Left lobe of liver (tissue), 2 donors: ENCODE measurements around the gene OMD. TPM values are rescaled to one million over a fixed set of nuclear protein-coding genes. Genes with fewer than 3 reads are reported as not detected.

Source experiments
- ATAC-seq: fragments of 200-7000 bp; cut with Tn5 transposase; one replicate; pipeline ENCODE4 v1.9.1; 2020; ENCODE audit warnings: mild to moderate bottlenecking, moderate library complexity
- DNase-seq: peaks from one replicate; pipeline ENCODE4 v3.0.0-alpha.2; 2020; ENCODE audit warnings: low spot score
- total RNA-seq: library from RNA; stranded (reverse); gene quantifications from one replicate; pipeline ENCODE4 v1.2.1, GENCODE V29; 2021
- donor health status: DM: no; HTN: no; CAD: no; lungs with moderate emphysema.
- donor health status: DM: no; HTN: yes; CAD: no.

Gene OMD
- total RNA-seq = 0.13 TPM

- no peak for DNase-seq
- ATAC-seq = no peak
Measured at GRCh38 chr9:92424340-92424739, at the start of gene OMD. TSS of gene OMD (minus strand) at chr9:92424471. CDS start at chr9:92417558, 6,913 bp downstream.

- ATAC-seq (no peak), DNase-seq (no peak)
Measured at GRCh38 chr9:92468206-92468605, 43.9 kb upstream of the OMD start.

- DNase-seq (no peak), ATAC-seq (no peak)
Measured at GRCh38 chr9:92467511-92467910, 43.2 kb upstream of the OMD start.

- ATAC-seq = no peak
- no peak for DNase-seq
Measured at GRCh38 chr9:92467041-92467440, 42.8 kb upstream of the OMD start.

GRCh38 chr9:92463984-92464383 lies 39.7 kb upstream of the OMD start:
- DNase-seq (no peak), ATAC-seq (no peak)

- DNase-seq = no peak
- ATAC-seq = no peak
Measured at GRCh38 chr9:92463387-92463786, 39.1 kb upstream of the OMD start.

GRCh38 chr9:92457576-92457975 lies 33.3 kb upstream of the OMD start:
- no peak for DNase-seq
- no peak for ATAC-seq

GRCh38 chr9:92455217-92455616 lies 30.9 kb upstream of the OMD start:
- no peak for DNase-seq
- ATAC-seq = peak; percentile 42

- DNase-seq (no peak), ATAC-seq (no peak)
Measured at GRCh38 chr9:92446536-92446935, 22.3 kb upstream of the OMD start.

GRCh38 chr9:92444841-92445240 lies 20.6 kb upstream of the OMD start:
- DNase-seq (no peak), ATAC-seq (no peak)

- DNase-seq (no peak), ATAC-seq (no peak)
Measured at GRCh38 chr9:92440751-92441046, 16.4 kb upstream of the OMD start.

- DNase-seq (no peak), ATAC-seq (no peak)
Measured at GRCh38 chr9:92439921-92440750, 15.9 kb upstream of the OMD start.

GRCh38 chr9:92438900-92439526 lies 14.7 kb upstream of the OMD start:
- no peak for ATAC-seq
- no peak for DNase-seq

GRCh38 chr9:92435263-92435662 lies 11.0 kb upstream of the OMD start:
- ATAC-seq = no peak

GRCh38 chr9:92432972-92433548 lies 8.8 kb upstream of the OMD start:
- ATAC-seq (no peak), DNase-seq (no peak)

More at GRCh38 chr9:92435263-92435662, 11.0 kb upstream of the OMD start:
- DNase-seq = no peak

GRCh38 chr9:92432350-92432749 lies 8.1 kb upstream of the OMD start:
- DNase-seq = no peak
- peak; percentile 40 for ATAC-seq

- ATAC-seq = no peak
- no peak for DNase-seq
Measured at GRCh38 chr9:92429836-92430235, 5.6 kb upstream of the OMD start.

- DNase-seq (no peak), ATAC-seq (no peak)
Measured at GRCh38 chr9:92426501-92427145, 2.4 kb upstream of the OMD start.

- DNase-seq (no peak), ATAC-seq (no peak)
Measured at GRCh38 chr9:92425474-92425873, 1.2 kb upstream of the OMD start.

GRCh38 chr9:92423612-92424011 lies 659 bp downstream of the OMD start:
- ATAC-seq (no peak), DNase-seq (no peak)

- ATAC-seq = no peak
- DNase-seq = no peak
Measured at GRCh38 chr9:92422611-92423338, 1.5 kb downstream of the OMD start.
